GM18870 (cell line): Measurements from ENCODE around the gene MOCS3.

Experiments
- ATAC-seq: cut with Tn5 transposase; IDR thresholded peaks from one replicate; pipeline ENCODE4 v1.9.1; 2021; ENCODE audit warnings: moderate library complexity; ENCODE audit not compliant: unreplicated experiment

Gene MOCS3

DNA sequence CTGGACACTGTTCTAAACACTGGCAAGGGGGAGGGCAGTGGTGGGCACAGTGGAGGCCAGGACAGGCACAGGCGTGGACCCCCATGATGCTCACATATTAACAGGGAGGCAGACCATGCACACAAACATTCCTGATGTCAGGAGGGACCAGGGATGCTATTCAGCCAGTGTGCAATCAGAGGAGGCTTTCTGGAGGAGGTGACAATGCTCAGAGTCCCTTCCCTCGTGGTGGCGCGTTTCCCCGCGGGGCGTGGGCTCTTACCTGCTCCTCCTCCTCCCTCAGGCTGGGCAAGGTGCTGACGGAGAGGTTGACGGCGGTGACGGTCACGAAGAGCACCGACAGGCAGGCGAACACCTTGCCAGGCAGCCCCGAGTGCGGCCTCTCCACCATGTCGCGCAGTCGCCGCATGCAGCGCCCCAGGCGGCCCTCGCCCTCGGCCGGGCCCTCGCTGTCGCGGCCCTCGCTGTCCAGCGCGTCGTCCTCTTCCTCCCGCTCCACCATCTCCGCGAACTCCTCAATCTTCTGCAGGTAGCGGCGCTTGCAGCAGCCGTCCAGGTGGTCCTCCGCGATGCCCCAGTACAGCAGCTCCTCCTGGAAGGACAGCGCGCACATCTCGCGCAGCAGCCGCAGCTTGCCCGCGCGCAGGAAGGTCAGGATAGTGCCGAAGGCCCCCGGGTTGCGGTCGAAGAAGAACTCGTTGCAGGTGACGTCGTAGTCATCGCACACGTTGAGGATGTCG lies 50.9 kb downstream of the MOCS3 start:
- ATAC-seq = no peak

DNA sequence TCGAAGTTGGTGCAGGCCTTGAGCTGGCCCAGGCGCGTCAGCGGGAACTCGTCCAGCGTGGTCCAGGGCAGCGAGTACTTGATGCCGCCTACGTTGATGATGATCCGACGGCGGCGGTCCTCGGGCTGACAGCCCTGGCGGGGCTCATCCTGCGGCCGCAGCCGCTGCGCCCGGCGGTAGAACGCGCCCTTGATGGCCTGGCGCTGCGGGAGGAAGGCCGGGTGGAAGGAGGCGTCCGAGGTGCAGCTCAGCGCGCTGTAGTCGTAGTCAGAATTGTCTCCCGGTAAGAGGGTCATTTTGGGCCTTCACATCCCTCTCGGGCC lies 51.4 kb downstream of the MOCS3 start:
- ATAC-seq = no peak

GRCh38 chr20:51010932-51011331 lies 52.3 kb downstream of the MOCS3 start:
- ATAC-seq = no peak

DNA sequence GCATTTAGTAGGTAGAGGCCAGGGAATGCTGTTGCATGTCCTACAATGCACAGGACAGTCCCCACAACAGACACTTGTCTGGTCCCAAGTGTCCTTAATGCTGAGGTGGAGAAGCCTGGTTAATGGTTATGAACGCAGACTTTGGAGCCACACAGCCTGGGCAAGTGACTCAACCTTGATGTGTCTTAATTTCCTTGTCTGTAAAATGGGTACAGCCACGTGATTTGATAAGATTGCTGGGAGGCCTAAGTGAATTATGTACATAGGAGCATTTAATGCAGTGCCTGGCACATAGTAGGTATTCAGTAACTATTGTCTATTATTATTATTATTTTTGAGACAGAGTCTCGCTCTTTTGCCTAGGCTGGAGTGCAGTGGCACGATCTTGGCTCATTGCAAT lies 52.9 kb downstream of the MOCS3 start:
- ATAC-seq = no peak

- ATAC-seq = no peak
These were observed 53.7 kb downstream of the MOCS3 start for GRCh38 chr20:51012357-51012756.
